ENCODE measurements around the gene EIF4E. TPM values are rescaled to one million over a fixed set of nuclear protein-coding genes. Genes with fewer than 3 reads are reported as not detected.
"Not testable (repeated sequence)": the region's sequence is repeated elsewhere in the genome, so short reads cannot be mapped to it uniquely, and the experiment has no call there.

EIF4E gene
- total and polyA plus RNA-seq, 7 donors: 37.1 to 94.7 (median 62.5) TPM

- TF ChIP-seq CTCF (IDR thresholded peaks at IDR 0.05): no peak
- no peak for ATAC-seq
- intact Hi-C loops (cut with DNase I): loop anchor here in 1 of 2 donors (10.0 kb wide), 2 partner anchors 117 to 147 kb away; partner anchors contain the start of gene ADH5
- WGBS, 3 donors: 61 to 78% (median 67%) methylated on average over 2 of the region's 2 CpGs
- Histone ChIP-seq H3K36me3 (ENCODE audit: insufficient read depth in 1 of 2, low read depth in 1 of 2) (no peaks in the 10 kb centered on the region), H3K4me1 (no peaks in the 10 kb centered on the region), H3K4me3 (no peak overlapping the region), H3K27ac (no peak overlapping the region), H3K27me3 (ENCODE audit: insufficient read depth in 3 of 3, low read length in 2 of 3) (no peaks in the 10 kb centered on the region), H3K9me3 (no peaks in the 10 kb centered on the region)
- no peak for DNase-seq
Measured at GRCh38 chr4:98937986-98938720, 9.2 kb upstream of the EIF4E start.

GRCh38 chr4:98935633-98936032 is 6.7 kb upstream of the EIF4E start:
- ATAC-seq: no peak
- no peak for DNase-seq
- intact Hi-C loops (cut with DNase I): loop anchor here (2.0 to 10.0 kb wide), 3 partner anchors 59 to 149 kb away; partner anchors contain the start of genes ADH5 (in 1 of the 2) and METAP1 (in 1 of the 2)
- TF ChIP-seq CTCF (IDR thresholded peaks at IDR 0.05): no peak
- Histone ChIP-seq H3K36me3 (ENCODE audit: insufficient read depth in 1 of 2, low read depth in 1 of 2) (no peaks in the 10 kb centered on the region), H3K27ac (no peak overlapping the region), H3K4me1 (peaks cover 6% of the 10 kb centered on the region), H3K27me3 (ENCODE audit: insufficient read depth in 3 of 3, low read length in 2 of 3) (no peaks in the 10 kb centered on the region), H3K4me3 (no peak overlapping the region), H3K9me3 (no peaks in the 10 kb centered on the region)
- WGBS, 3 donors: 86 to 94% (median 90%) methylated on average over 4 of the region's 4 CpGs

- not testable (repeated sequence) for H3K36me3 ChIP-seq (ENCODE audit: insufficient read depth in 1 of 2, low read depth in 1 of 2); H3K4me3 ChIP-seq; H3K27ac ChIP-seq; H3K9me3 ChIP-seq; H3K27me3 ChIP-seq (ENCODE audit: insufficient read depth in 3 of 3, low read length in 2 of 3); H3K4me1 ChIP-seq; DNase-seq; ATAC-seq
- intact Hi-C loops (cut with DNase I): loop anchor here (2.0 to 10.0 kb wide), 7 partner anchors 57 to 387 kb away; partner anchors contain the start of genes ADH5 (in 2 of the 2), ADH1B (in 1 of the 2) and METAP1 (in 1 of the 2)
- WGBS, 3 donors: 95 to 97% (median 96%) methylated on average over 7 of the region's 7 CpGs
Measured at GRCh38 chr4:98934851-98935250, 5.9 kb upstream of the EIF4E start.

GRCh38 chr4:98932539-98932938 is 3.6 kb upstream of the EIF4E start:
- 9 to 57% (median 23%) methylated on average over 3 of the region's 3 CpGs for WGBS, 3 donors
- intact Hi-C loops (cut with DNase I): loop anchor here (5.0 to 10.0 kb wide), 6 partner anchors 60 to 390 kb away; partner anchors contain the start of genes ADH5 (in 2 of the 2) and ADH1B (in 1 of the 2)
- Histone ChIP-seq H3K4me1 (peaks cover 9% of the 10 kb centered on the region), H3K36me3 (ENCODE audit: insufficient read depth in 1 of 2, low read depth in 1 of 2) (no peaks in the 10 kb centered on the region), H3K9me3 (no peaks in the 10 kb centered on the region), H3K27ac (peak overlapping the region; percentile 48), H3K27me3 (ENCODE audit: insufficient read depth in 3 of 3, low read length in 2 of 3) (no peaks in the 10 kb centered on the region), H3K4me3 (no peak overlapping the region)
- TF ChIP-seq CTCF (IDR thresholded peaks at IDR 0.05): no peak
- no peak for DNase-seq
- peak; percentile 6 to 49 (median 22) for ATAC-seq

GRCh38 chr4:98930311-98930865 is 1.5 kb upstream of the EIF4E start:
- H3K4me3 ChIP-seq: peak overlapping the region; percentile 96
- DNase-seq: no peak
- no peaks in the 10 kb centered on the region for H3K9me3 ChIP-seq
- no peak for ATAC-seq
- 83 to 89% (median 88%) methylated on average over 2 of the region's 2 CpGs for WGBS, 3 donors
- intact Hi-C loops (cut with DNase I): loop anchor here (5.0 to 10.0 kb wide), 6 partner anchors 62 to 392 kb away; partner anchors contain the start of genes ADH5 (in 2 of the 2) and ADH1B (in 1 of the 2)
- H3K4me1 ChIP-seq: peaks cover 27% of the 10 kb centered on the region
- no peak for TF ChIP-seq CTCF (IDR thresholded peaks at IDR 0.05)
- H3K36me3 ChIP-seq (ENCODE audit: insufficient read depth in 1 of 2, low read depth in 1 of 2): peaks cover 4 to 9% of the 10 kb centered on the region in 2 donors
- H3K27me3 ChIP-seq (ENCODE audit: insufficient read depth in 3 of 3, low read length in 2 of 3): no peaks in the 10 kb centered on the region
- peak overlapping the region; percentile 95 for H3K27ac ChIP-seq

Data from psoas muscle (tissue), 8 donors.